Mucosa of stomach (tissue), 1 donor: ENCODE measurements around the gene RALGAPB.

Source experiments
- H3K27me3 ChIP-seq: one replicate; pipeline ENCODE4 v1.7.0; 2013; ENCODE audit warnings: mild to moderate bottlenecking, low read length; ENCODE audit not compliant: control insufficient read depth, insufficient read depth
- H3K36me3 ChIP-seq: one replicate; pipeline ENCODE4 v1.7.0; 2013; ENCODE audit warnings: low read length; ENCODE audit not compliant: control insufficient read depth, insufficient read depth
- H3K4me1 ChIP-seq: one replicate; pipeline ENCODE4 v1.7.0; 2013; ENCODE audit warnings: mild to moderate bottlenecking, low read length; ENCODE audit not compliant: control insufficient read depth, insufficient read depth
- H3K4me3 ChIP-seq: one replicate; pipeline ENCODE4 v1.7.0; 2013; ENCODE audit warnings: low read length
- H3K9ac ChIP-seq: one replicate; pipeline ENCODE4 v1.7.0; 2013; ENCODE audit warnings: mild to moderate bottlenecking, low read length, moderate library complexity
- H3K9me3 ChIP-seq: one replicate; pipeline ENCODE4 v1.7.0; 2013; ENCODE audit warnings: mild to moderate bottlenecking, low read length, moderate library complexity; ENCODE audit not compliant: control insufficient read depth
- donor health status: Pancreatic carcinoma.

RALGAPB gene

GRCh38 chr20:38471245-38471644, 1.4 kb upstream of the RALGAPB start:
- Histone ChIP-seq H3K4me1 (peaks cover 10% of the 10 kb centered on the region), H3K4me3 (no peak overlapping the region), H3K36me3 (no peaks in the 10 kb centered on the region), H3K27me3 (no peaks in the 10 kb centered on the region), H3K9me3 (no peaks in the 10 kb centered on the region), H3K9ac (no peak overlapping the region)

- H3K27me3 ChIP-seq = no peaks in the 10 kb centered on the region
- peak overlapping the region; percentile 51 for H3K9ac ChIP-seq
- peaks cover 10% of the 10 kb centered on the region for H3K4me1 ChIP-seq
- H3K9me3 ChIP-seq = no peaks in the 10 kb centered on the region
- peak overlapping the region; percentile 9 for H3K4me3 ChIP-seq
- no peaks in the 10 kb centered on the region for H3K36me3 ChIP-seq
These were observed 593 bp upstream of the RALGAPB start for GRCh38 chr20:38471987-38472512.

- peaks cover 10% of the 10 kb centered on the region for H3K4me1 ChIP-seq
- no peaks in the 10 kb centered on the region for H3K27me3 ChIP-seq
- no peaks in the 10 kb centered on the region for H3K9me3 ChIP-seq
- H3K36me3 ChIP-seq = no peaks in the 10 kb centered on the region
- H3K4me3 ChIP-seq = peak overlapping the region; percentile 9
- H3K9ac ChIP-seq = peak overlapping the region; percentile 81
These were observed 738 bp downstream of the RALGAPB start for GRCh38 chr20:38473367-38473795.

- Histone ChIP-seq H3K4me3 (no peak overlapping the region), H3K9me3 (no peaks in the 10 kb centered on the region), H3K4me1 (peaks cover 10% of the 10 kb centered on the region), H3K9ac (no peak overlapping the region), H3K36me3 (no peaks in the 10 kb centered on the region), H3K27me3 (no peaks in the 10 kb centered on the region)
These were observed 5.1 kb downstream of the RALGAPB start for GRCh38 chr20:38477747-38478146.

- H3K4me3 ChIP-seq = no peak overlapping the region
- H3K36me3 ChIP-seq = no peaks in the 10 kb centered on the region
- H3K9me3 ChIP-seq = no peaks in the 10 kb centered on the region
These were observed 7.0 kb downstream of the RALGAPB start for GRCh38 chr20:38479596-38479995.

GRCh38 chr20:38485041-38485440, 12.4 kb downstream of the RALGAPB start:
- no peaks in the 10 kb centered on the region for H3K9me3 ChIP-seq
- H3K27me3 ChIP-seq = no peaks in the 10 kb centered on the region
- H3K9ac ChIP-seq = no peak overlapping the region
- no peaks in the 10 kb centered on the region for H3K4me1 ChIP-seq
- no peak overlapping the region for H3K4me3 ChIP-seq
- no peaks in the 10 kb centered on the region for H3K36me3 ChIP-seq

More at GRCh38 chr20:38479596-38479995, 7.0 kb downstream of the RALGAPB start:
- Histone ChIP-seq H3K9ac (no peak overlapping the region), H3K4me1 (no peaks in the 10 kb centered on the region), H3K27me3 (no peaks in the 10 kb centered on the region)

- Histone ChIP-seq H3K4me3 (no peak overlapping the region), H3K27me3 (no peaks in the 10 kb centered on the region), H3K36me3 (peaks cover 4% of the 10 kb centered on the region), H3K4me1 (no peaks in the 10 kb centered on the region), H3K9me3 (no peaks in the 10 kb centered on the region), H3K9ac (no peak overlapping the region)
These were observed 16.5 kb downstream of the RALGAPB start for GRCh38 chr20:38489181-38489580.

GRCh38 chr20:38497246-38497935, 24.7 kb downstream of the RALGAPB start:
- no peaks in the 10 kb centered on the region for H3K4me1 ChIP-seq
- no peaks in the 10 kb centered on the region for H3K27me3 ChIP-seq
- no peak overlapping the region for H3K4me3 ChIP-seq
- peaks cover 4% of the 10 kb centered on the region for H3K36me3 ChIP-seq
- no peaks in the 10 kb centered on the region for H3K9me3 ChIP-seq
- H3K9ac ChIP-seq = no peak overlapping the region

- Histone ChIP-seq H3K4me1 (no peaks in the 10 kb centered on the region), H3K36me3 (no peaks in the 10 kb centered on the region), H3K9ac (no peak overlapping the region), H3K27me3 (no peaks in the 10 kb centered on the region), H3K9me3 (no peaks in the 10 kb centered on the region), H3K4me3 (no peak overlapping the region)
These were observed 26.3 kb downstream of the RALGAPB start for GRCh38 chr20:38498909-38499308.

GRCh38 chr20:38499366-38499765, 26.7 kb downstream of the RALGAPB start:
- Histone ChIP-seq H3K27me3 (no peaks in the 10 kb centered on the region), H3K9ac (no peak overlapping the region), H3K36me3 (no peaks in the 10 kb centered on the region), H3K4me1 (no peaks in the 10 kb centered on the region), H3K4me3 (no peak overlapping the region), H3K9me3 (no peaks in the 10 kb centered on the region)

GRCh38 chr20:38501858-38502436, 29.3 kb downstream of the RALGAPB start:
- Histone ChIP-seq H3K27me3 (no peaks in the 10 kb centered on the region), H3K36me3 (no peaks in the 10 kb centered on the region), H3K9ac (no peak overlapping the region), H3K4me1 (no peaks in the 10 kb centered on the region), H3K9me3 (no peaks in the 10 kb centered on the region), H3K4me3 (no peak overlapping the region)

- no peaks in the 10 kb centered on the region for H3K27me3 ChIP-seq
- no peaks in the 10 kb centered on the region for H3K36me3 ChIP-seq
- H3K4me1 ChIP-seq = no peaks in the 10 kb centered on the region
- H3K4me3 ChIP-seq = no peak overlapping the region
- H3K9me3 ChIP-seq = no peaks in the 10 kb centered on the region
- no peak overlapping the region for H3K9ac ChIP-seq
These were observed 31.9 kb downstream of the RALGAPB start for GRCh38 chr20:38504368-38505090.
